Thyroid gland (tissue), 4 donors: ENCODE results near the gene SLC9A7.

Source experiments
- POLR2A ChIP-seq, 2 donors: fragments of 450-650 bp; IDR thresholded peaks; one replicate each; pipeline ENCODE4 v1.6.1; 2017; ENCODE audit warnings: antibody characterized with exemption in 2 of 2, mild to moderate bottlenecking in 2 of 2, moderate library complexity in 1 of 2
- TF ChIP-seq, protein P1 (sequence below), 6 experiments: fragments of 200-600 bp in 3 of 6; fragments of 450-650 bp in 3 of 6; sonication (generic) in 3 of 6; IDR thresholded peaks; one replicate each; pipeline ENCODE4 v1.5.1; 2016 to 2019; ENCODE audit warnings: antibody characterized with exemption in 6 of 6, mild to moderate bottlenecking in 2 of 6, inconsistent platforms in 1 of 6, moderate library complexity in 1 of 6

DNA sequence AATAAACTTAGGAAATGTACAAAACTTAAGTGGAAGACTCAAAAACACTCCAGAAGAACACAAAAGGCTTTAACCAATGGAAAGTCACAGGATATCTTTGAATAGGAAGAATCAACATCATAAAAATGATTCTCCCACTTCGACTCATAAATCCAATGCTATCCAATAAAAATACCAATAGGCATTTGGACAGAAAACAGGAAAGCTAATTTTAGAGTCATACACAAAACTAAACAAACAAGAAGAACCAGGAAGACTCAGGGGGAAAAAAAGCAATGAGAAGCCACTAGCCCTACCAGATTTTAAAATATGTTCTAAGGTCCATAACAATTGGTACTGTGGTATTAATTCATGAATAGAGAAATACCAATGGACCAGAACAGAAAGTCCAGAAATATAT, 28.2 kb downstream of the SLC9A7 start:
- TF ChIP-seq, protein P1, sequence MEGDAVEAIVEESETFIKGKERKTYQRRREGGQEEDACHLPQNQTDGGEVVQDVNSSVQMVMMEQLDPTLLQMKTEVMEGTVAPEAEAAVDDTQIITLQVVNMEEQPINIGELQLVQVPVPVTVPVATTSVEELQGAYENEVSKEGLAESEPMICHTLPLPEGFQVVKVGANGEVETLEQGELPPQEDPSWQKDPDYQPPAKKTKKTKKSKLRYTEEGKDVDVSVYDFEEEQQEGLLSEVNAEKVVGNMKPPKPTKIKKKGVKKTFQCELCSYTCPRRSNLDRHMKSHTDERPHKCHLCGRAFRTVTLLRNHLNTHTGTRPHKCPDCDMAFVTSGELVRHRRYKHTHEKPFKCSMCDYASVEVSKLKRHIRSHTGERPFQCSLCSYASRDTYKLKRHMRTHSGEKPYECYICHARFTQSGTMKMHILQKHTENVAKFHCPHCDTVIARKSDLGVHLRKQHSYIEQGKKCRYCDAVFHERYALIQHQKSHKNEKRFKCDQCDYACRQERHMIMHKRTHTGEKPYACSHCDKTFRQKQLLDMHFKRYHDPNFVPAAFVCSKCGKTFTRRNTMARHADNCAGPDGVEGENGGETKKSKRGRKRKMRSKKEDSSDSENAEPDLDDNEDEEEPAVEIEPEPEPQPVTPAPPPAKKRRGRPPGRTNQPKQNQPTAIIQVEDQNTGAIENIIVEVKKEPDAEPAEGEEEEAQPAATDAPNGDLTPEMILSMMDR (IDR thresholded peaks at IDR 0.05): no peak
- no peak for TF ChIP-seq POLR2A (IDR thresholded peaks at IDR 0.05)
